DOHH2 (cell line): ENCODE data around the gene LACTBL1.

ENCODE experiments used
- CTCF ChIP-seq: fragments of 200-600 bp; sonication (generic); IDR thresholded peaks from one replicate; pipeline ENCODE4 v1.5.1; 2014; ENCODE audit warnings: antibody characterized with exemption, mild to moderate bottlenecking, low read depth, low read length; ENCODE audit not compliant: poor library complexity, severe bottlenecking
- EZH2phosphoT487 ChIP-seq: fragments of 200-600 bp; sonication (generic); IDR thresholded peaks from 2 replicates; pipeline ENCODE4 v1.6.1; 2017; ENCODE audit warnings: borderline replicate concordance, mild to moderate bottlenecking, antibody characterized with exemption, low read length, moderate library complexity, mixed read lengths

- TF ChIP-seq CTCF: no peak
- no peak for TF ChIP-seq EZH2phosphoT487
These were observed 48.2 kb upstream of the LACTBL1 start for GRCh38 chr1:23020706-23021405.
